ENCODE measurements around the gene C1QTNF1. TPM values are rescaled to one million over a fixed set of nuclear protein-coding genes. Genes with fewer than 3 reads are reported as not detected.

Gene C1QTNF1
- total RNA-seq, 1 experiment from 2014 or later: 4.0 TPM

DNA sequence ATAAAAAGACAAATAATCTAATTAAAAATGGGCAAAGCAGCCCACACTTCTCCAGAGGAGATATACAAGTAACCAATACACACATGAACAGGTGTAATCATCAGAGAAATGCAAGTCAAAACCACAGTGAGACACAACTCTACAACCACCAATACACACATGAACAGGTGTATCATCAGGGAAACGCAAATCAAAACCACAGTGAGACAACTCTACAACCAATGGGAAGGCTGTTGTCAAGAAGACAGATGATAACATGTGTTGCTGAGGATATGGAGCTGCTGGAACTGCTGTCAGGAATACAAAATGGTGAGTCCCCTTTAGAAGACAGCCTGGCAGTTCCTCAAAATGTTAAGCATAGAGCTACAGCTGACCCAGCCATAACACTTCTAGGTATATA is 28.2 kb downstream of the C1QTNF1 start:
- RAD21 ChIA-PET (ENCODE audit: low non-redundant PET in 1 of 2, low total read pairs in 2 of 2, uncharacterized antibody in 2 of 2, unreplicated experiment in 2 of 2): no interaction called here
- H3K27me3 ChIP-seq (ENCODE audit: insufficient read depth, low read length): no peaks in the 10 kb centered on the region
- H3K4me3 ChIP-seq (replicated peaks in 1 of 2; ENCODE audit: low read depth in 1 of 2, low read length in 2 of 2): no peak overlapping the region
- no peaks in the 10 kb centered on the region for H3K36me3 ChIP-seq (ENCODE audit: control insufficient read depth in 1 of 2, insufficient read depth in 2 of 2, low read length in 2 of 2)
- TF ChIP-seq POLR2A (IDR thresholded peaks at IDR 0.05; ENCODE audit: borderline replicate concordance, extremely low read depth, insufficient read depth, insufficient read length) (no peak), POLR2AphosphoS5 (IDR thresholded peaks at IDR 0.05; ENCODE audit: low read depth, low read length) (no peak), EZH2 (IDR thresholded peaks at IDR 0.05) (no peak), RAD21 (IDR thresholded peaks at IDR 0.05; ENCODE audit: low read depth) (no peak), EZH2phosphoT487 (IDR thresholded peaks at IDR 0.05; ENCODE audit: borderline replicate concordance) (no peak), TCF7L2 (IDR thresholded peaks at IDR 0.05; ENCODE audit: borderline replicate concordance, extremely low read depth, insufficient read depth, insufficient read length) (no peak), CBX3 (IDR thresholded peaks at IDR 0.05; ENCODE audit: low read depth) (no peak), CEBPB (IDR thresholded peaks at IDR 0.05; ENCODE audit: low read depth) (no peak), EGR1 (IDR thresholded peaks at IDR 0.05; ENCODE audit: low read depth) (no peak), ZFX (IDR thresholded peaks at IDR 0.05) (no peak)
- TF ChIP-seq, protein P1, sequence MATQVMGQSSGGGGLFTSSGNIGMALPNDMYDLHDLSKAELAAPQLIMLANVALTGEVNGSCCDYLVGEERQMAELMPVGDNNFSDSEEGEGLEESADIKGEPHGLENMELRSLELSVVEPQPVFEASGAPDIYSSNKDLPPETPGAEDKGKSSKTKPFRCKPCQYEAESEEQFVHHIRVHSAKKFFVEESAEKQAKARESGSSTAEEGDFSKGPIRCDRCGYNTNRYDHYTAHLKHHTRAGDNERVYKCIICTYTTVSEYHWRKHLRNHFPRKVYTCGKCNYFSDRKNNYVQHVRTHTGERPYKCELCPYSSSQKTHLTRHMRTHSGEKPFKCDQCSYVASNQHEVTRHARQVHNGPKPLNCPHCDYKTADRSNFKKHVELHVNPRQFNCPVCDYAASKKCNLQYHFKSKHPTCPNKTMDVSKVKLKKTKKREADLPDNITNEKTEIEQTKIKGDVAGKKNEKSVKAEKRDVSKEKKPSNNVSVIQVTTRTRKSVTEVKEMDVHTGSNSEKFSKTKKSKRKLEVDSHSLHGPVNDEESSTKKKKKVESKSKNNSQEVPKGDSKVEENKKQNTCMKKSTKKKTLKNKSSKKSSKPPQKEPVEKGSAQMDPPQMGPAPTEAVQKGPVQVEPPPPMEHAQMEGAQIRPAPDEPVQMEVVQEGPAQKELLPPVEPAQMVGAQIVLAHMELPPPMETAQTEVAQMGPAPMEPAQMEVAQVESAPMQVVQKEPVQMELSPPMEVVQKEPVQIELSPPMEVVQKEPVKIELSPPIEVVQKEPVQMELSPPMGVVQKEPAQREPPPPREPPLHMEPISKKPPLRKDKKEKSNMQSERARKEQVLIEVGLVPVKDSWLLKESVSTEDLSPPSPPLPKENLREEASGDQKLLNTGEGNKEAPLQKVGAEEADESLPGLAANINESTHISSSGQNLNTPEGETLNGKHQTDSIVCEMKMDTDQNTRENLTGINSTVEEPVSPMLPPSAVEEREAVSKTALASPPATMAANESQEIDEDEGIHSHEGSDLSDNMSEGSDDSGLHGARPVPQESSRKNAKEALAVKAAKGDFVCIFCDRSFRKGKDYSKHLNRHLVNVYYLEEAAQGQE (IDR thresholded peaks at IDR 0.05; ENCODE audit: low read depth): no peak
- no peak for DNase-seq (ENCODE audit: low read depth, low spot score)
- CTCF ChIA-PET: no interaction called here
- no peaks in the 10 kb centered on the region for H3K79me2 ChIP-seq (ENCODE audit: insufficient read depth, low read length)
- no peaks in the 10 kb centered on the region for H3K4me1 ChIP-seq (ENCODE audit: control insufficient read depth in 1 of 2, insufficient read depth in 2 of 2, low read length in 2 of 2)
- no peak overlapping the region for H3K27ac ChIP-seq (ENCODE audit: low read depth, low read length)
- H3K9me3 ChIP-seq (ENCODE audit: control insufficient read depth in 1 of 2, insufficient read depth in 1 of 2, low read depth in 1 of 2, low read length in 2 of 2): 0 out of 4 replicates have a peak, but pooled peaks cover 0 to 3% of the 10 kb centered on the region in 2 experiments
- no peaks in the 10 kb centered on the region for H3K9me2 ChIP-seq (ENCODE audit: insufficient read depth)
- H2AFZ ChIP-seq (ENCODE audit: low read depth, low read length, poor library complexity, severe bottlenecking): no peak overlapping the region
- POLR2A ChIA-PET: no interaction called here
- H3K4me2 ChIP-seq (ENCODE audit: low read length): no peak overlapping the region
- H3K9ac ChIP-seq (ENCODE audit: low read length): no peak overlapping the region
- H4K20me1 ChIP-seq (ENCODE audit: insufficient read depth): no peaks in the 10 kb centered on the region
- intact Hi-C loops (cut with micrococcal nuclease): no loop called here
- no peak for ATAC-seq
- no TSS peak for BruUV-seq (replicated peaks)

Data from HCT116 (cell line).